HG02610 (cell line): ENCODE measurements around the gene ZMYND10.

Experiments
- ATAC-seq: cut with Tn5 transposase; IDR thresholded peaks from one replicate; pipeline ENCODE4 v1.9.1; 2021; ENCODE audit warnings: mild to moderate bottlenecking, moderate library complexity; ENCODE audit not compliant: unreplicated experiment

The ZMYND10 gene

DNA sequence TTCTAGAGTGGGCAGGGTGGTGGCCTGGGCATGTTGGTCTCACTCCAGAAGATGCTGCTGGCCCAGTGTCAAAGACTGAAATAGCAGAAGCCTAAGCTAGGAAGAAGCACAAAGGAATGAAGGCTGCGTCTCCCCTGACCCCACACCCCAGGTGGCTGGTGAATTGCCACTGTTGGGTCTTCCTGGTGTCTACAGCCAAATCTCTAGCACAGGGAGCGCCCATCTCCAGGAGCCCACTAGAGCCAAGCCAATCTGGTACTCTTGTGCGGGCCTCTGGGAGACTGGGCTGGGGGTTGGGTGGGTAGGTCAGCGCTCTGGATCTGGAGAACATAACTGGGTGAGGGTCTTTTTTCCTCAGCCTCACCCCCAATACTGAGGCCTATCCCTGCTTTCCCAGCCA is 18.4 kb downstream of the ZMYND10 start:
- no peak for ATAC-seq

DNA sequence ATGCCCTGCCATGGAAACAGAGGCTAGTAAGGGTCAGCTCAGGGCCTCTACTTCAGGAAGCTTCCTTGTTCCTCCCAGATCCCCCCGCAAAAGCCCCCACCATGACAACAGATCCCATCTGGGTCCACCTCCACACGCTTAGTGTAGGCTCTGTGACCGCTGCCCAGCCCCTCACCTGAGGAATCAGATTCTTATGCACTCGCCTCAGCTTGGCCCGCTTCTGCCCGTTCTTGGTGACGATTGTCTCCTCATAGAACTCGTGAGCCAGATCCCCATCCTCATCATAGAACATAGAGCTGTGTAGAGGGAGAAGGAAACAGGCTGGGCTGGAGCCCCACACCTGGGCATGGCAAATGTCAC is 19.4 kb downstream of the ZMYND10 start:
- no peak for ATAC-seq

DNA sequence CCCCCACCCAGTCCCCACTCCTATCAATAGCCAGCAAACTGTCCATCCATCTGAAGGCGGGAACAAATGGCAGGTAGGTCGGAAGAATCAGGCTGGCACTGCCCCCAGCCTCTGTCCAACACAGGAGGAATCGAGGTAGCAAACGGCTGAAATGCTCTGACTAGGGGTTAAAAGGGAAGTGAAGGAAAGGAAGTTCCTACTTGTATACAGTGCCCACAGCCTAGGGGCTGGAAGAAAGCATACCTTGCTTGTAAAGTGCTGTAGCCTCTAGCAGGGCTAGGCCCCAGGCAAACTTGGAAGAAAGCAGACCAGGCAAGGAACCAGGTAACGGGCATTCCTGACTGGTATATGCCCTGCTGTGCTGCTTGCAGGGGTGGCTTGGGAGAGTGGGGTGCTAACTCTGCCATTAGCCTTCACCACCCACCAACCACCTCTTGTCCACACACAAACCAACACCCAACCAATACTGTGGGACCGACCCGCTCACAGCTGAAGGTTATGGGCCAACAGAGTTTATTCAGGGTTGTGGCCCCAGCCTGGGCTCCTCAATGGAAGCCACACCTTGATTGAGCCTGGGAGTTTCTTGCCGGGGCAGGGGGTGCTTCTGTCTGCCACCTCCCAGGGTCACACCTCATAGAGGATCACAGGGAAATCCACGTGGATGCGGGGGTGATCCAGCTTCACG is 19.9 kb downstream of the ZMYND10 start:
- ATAC-seq, result no peak

DNA sequence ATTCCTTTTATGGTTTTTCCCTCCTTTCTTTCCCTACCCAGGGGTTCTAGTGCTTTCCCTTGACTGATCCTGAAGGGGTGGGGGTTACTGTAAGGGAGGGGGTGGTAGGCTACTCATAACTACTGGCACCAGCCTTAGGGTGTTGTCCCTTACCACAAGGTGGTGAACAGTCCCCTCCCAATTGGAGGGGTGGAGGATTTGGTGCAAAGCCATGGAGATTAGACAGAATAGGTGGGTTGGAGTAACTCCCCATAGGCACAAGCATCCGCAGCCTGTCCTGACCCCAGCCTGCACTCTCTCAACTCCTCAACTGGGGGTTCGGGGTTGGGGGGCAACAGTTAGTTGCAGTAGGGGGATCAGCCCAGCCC is 20.4 kb downstream of the ZMYND10 start:
- no peak for ATAC-seq

DNA sequence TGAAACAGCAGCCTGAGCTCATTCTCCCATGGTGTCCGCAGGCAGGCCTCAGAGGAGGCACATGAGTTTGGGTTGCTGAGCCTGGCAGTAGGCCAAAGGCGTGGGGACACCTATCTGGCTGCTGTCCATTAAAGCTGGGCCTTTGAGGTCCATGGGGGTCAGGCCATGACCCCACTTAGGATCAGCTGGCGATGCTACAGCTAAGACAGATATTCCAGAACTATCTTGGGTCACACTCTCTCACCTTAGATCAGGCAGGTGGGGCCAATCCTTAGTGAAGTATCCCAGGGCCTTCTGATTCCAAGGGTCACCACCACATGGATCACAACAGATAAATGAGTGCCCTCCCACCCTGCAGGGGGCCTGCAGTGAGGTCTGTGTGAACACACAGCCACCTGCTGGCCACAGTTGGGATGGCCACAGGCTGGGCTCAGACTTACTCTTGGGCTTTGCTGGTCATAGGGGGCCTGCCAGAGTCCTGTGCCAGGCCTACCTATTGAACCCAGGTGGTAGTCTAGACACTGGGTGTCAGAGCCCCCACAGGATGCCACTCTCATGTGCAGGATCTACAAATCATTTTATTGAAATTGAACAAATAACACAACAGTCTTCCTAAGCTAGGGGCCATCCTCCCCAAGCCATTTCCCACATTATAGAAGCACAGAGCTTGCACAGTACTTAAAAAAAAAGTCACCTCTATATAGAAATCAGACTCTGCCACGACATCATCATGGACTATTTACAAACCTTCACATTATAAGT is 21.0 kb downstream of the ZMYND10 start:
- ATAC-seq, result peak; percentile 21

DNA sequence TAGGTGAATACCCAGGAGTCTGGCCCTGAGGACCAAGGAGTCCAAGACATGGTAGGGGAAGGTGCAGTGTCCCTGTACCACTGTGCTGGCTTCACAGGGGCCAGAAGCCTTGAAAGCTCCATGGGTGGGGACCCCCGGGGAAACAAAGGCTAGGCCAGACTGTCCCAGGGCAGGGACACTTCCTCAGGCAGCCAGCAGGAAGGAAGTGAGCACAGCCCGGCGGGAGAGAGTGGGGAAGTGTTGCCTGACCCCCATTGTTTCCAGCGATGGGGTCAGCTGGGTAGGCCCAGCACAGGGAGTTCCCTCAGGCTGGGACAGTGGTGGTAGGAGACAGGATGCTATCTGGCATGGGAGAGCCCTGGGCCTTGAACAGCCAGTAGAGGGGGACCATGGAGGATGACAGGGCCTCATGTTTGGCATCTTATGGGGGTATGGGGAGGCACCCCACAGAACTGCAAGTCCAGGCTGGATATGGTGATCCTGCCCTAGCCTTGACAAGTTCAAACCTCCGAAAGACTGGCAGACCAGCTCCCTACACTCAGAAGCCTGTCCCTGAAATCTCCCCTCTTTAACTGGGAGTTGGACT is 21.8 kb downstream of the ZMYND10 start:
- no peak for ATAC-seq

DNA sequence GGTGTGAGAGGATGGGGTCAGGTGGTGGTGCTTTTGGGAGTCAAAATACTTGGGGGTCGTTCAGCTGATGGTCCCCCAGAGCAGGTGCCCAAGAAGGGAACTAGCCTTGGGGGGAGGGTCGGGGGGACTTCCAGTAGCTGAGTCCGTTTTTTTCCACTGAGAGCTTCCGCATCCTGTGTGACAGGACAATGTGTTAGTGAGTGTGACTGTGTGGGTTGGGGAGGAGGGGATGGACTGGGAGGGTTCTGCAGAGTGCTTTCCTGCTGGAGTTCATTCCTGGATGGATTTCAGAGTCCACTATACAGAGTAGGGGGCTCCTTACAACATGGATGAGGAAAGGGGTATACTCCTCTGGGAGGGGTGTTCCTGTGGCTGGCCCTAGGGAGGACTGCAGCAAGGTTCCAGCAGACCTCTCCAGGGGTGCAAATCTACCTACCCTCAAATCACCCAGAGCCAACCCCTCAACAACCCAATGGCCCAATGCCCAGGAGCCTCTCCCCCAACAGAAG is 22.4 kb downstream of the ZMYND10 start:
- ATAC-seq, result no peak

DNA sequence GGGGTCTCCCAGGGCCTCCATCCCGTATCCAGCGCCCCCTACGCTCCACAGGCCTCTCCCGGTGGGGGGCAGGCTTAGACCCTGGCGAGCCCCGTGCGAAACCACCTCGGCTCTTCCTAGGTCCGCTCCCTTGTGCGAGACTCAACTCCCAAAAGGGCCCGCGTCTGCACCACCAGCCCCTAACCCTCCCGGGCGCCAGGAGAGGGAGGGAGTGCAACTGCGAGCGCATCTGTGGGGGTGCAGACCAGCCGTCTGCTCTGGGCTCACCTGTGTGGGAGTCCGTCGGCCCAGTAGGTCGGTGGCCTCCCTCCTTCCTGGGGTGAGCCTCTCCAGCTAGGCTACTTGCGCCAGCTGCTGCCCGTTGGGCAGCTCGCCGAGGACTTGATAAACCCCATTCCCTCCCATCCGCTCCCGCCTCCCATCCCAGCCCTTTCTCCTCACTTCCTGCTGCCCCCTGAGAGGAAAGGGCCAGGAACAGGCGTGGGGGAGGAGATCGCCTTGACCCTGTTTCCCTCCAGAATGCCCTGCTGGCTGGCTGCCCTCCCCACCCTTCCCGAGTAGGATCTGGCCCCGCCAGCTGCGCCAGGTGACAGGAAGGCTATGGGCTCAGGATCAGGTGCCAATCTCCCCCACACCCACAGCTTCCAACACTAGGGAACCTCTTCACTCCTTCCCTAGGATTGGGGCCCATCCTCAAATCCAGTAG is 23.0 kb downstream of the ZMYND10 start, which contains the start of gene HYAL2:
Gene HYAL2, minus strand, starts transcription at position 360 of the 706 bp plus-strand sequence. CDS start 2,256 bp downstream, outside the sequence.
- ATAC-seq, result no peak

DNA sequence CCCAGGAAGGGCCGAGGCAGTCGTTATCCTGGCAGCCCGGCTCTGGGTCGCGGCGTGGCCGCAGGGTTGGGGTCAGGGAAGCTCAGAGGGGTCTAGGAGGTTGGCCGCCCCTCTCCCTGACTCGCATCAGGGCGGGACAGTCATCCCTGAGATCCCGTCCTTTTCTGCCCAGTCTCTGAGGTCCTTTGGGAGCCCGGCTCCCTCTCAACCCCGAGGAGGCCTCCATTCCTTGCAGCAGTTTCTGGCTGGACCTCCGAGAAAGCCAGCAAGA is 23.5 kb downstream of the ZMYND10 start:
- ATAC-seq, result no peak

DNA sequence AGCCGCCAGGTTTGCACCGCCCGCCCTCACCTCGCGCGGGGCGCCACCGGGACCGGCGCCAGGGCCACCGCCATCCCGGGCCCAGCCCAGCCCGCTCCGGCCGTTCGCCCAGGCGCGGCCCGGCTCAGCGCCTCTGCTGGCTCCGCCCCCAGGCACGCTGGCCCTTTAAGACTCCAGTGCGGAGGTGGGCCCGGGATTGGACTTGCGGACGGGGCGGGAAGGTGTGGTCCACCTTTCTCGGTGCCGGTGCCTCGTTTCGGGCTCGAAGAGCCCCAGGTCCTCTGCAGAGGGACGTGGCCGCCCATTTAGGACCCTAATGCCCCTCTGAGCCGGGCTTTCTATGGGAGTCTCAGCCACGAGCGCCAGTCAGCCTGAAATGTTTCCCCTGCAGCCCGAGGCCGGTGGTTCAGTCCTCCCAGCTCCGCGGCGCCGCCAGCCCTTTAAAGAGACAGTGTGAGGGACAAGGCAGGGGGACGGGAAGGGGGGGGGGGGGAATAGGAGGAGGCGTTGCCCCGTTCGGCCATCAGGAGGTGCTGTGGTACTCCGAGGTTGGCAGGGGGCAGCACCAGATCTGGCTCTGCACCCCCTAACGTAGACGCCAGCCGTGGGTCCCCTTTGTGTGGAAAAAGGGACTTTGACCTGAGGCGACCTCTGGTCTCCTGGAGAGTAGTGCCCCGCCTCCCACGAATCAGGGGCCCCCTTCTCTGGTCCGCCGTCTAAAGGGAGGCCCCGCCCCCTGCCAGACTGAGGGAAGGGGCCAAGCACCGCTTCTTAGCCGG is 24.0 kb downstream of the ZMYND10 start:
- ATAC-seq, result peak; percentile 80

DNA sequence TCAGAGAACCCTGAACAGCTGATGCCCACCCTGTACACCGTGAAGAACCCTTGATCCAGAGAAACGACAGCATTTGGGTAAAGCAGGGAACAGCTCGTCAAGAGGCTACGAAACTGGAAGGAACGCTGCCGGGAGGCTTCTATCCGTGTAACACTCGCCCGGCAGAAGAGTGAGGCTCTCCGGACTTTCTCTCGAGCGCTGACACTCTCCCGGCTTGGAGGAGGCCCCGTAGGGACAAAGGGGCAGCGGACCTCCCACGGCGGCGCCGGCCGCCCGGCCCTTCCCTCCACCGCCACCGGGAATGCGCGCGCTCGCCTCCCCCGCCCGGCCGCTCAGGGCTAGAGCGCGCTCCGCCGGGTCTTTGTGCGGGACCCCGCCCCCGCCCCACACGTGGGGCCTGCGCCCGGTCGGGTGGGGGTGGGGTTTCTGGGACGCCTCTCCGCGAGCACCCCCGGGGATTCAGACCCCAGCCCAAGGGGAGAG is 24.6 kb downstream of the ZMYND10 start:
- peak; percentile 42 for ATAC-seq

DNA sequence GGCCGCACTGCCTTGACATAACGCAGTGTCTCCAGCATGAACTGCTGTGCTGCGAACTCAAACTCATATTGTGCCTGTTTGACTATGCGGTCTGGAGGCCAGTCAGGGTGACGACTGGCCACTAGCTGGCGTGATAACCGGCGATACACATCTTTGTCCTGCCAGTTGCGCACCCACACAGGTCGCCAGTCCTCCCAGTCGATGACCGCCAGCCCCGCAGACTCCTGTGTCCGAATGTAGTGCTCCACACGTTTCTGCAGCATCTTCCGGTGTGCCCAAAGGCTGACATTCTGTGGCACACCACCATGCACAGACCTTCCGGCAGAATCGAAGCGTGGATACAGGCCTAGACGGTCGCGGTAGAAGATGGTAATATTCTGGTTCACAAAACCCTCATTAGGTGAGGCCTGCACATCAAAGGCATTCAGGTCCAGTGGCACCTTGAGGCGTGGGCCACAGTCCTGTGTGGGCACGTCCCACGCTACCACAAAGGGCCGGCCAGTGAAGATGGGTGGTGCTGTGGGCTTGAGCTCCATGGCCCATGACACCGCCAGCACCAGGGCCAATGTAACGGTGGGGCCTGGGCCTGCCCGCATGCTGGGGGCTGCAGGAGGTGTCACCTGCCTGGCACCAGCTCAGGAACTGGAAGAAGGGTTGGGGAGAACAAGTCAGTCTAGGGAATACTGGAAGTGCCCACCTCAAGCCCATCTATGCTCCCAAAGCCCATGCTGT is 25.5 kb downstream of the ZMYND10 start:
- no peak for ATAC-seq

DNA sequence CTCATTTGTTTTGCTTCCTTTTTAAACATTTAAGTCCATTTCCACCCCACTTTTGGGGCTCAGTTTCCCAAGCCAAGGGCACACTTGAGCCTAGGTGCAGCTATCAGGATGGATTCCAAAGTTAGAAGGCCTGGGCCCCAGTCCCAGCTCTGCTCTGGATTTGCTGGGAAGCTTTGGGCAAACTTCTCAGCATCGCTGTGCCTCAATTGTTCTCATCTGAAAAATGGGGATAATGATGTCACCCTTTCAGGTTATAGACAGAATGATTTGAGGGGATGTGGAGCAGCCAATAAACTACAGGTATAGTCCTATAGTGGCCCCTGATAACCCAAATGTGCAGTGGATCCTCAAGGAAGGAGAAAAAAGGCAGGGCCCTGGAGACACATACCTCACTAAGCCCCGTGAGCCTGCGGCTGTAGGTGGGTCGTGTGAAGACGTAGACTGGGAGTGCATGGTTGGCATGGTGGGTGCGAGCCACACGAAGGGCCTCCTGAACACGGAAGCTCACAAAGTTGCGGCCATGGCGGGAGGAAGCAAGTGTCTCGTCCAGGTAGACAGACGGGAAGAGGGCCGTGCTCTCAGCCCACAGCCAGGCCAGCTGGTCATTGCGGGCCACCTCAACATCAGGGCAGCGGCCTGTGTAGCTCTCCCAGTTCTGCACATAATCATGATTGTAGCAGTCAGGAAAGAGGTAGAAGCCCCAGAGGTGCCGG is 26.2 kb downstream of the ZMYND10 start:
- no peak for ATAC-seq

DNA sequence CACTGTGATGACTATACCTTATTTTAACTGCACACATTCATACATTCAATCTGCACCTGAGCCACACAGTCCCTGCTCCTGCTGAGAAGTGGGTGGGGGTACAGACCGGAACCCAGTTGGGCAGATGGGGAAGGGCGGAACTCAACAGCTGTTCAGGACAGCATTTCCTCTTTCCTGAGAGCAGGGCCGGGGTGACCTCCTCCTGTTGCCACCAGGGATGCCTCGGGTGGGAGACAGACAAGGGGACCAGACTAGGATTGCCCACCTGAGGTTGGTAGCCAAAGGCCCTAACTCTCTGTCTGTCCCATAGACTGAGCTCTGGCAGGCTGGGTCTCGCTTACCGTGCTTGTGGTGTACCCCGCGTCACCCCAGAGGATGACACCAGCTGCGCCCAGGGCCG is 26.9 kb downstream of the ZMYND10 start:
- no peak for ATAC-seq

DNA sequence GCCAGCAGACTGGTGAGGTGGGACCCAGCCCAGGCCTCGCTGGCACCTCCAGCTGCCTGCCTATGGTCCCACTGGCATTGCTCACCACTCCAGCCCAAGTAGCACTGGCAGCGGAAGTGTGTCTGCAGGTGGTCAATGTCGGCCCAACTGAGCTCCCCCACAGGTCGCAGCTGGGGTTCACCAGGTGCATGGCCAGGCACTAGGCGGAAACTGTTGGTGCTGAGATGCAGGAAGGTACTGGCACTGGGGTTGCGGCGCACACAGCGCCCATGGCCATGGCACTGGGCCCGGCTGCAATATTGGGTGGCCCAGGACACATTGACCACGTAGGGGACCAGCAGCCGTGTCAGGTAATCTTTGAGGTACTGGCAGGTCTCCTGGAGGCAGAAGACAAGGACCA is 27.4 kb downstream of the ZMYND10 start:
- no peak for ATAC-seq

DNA sequence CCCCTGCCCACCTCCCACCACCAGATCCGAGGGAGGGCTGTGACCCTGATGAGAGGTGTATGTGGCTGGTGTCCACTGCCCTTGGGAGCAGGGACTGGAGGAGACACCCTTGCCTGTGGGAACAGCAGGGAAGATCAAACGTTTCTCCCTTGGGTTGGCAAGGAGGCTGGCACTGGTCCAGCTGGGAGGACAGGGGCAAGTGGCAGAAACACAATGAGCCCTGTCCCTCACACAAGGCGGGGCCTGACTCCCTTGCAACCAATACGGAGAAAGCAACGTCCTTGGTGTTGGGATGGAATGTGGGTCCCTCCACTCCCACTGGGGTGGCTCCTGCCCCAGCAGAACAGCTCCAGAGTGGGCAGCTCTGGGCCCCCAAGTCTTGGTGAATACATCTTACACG is 28.2 kb downstream of the ZMYND10 start:
- ATAC-seq, result no peak

DNA sequence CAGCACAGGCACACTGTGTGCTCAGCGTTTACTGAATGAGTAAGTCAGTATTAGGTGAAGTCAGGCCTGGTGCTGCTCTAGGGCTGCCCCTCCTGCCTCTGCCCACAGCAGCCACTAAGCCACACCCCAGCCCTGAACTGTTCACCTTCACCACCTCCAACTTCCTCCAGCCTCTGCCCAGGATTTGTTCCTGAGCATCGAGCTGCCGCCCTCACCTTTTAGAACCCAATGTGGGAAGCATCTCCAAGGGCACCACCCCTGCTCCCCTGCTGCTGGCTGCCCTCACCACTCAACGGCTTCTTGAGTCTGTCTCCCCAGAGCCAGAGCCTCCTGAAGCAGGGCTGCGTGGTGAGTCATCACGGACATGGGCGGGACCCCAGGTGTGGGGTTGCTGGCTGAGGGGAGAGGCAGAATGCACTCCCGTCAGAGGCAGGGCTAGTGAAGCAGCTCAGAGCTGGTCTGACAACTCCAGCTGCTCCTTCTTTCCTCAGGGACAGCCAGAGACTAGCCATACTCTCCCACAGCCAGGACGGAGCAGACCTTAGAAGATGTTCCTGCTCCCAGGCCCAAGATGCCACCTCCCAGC is 28.8 kb downstream of the ZMYND10 start:
- ATAC-seq, result no peak

DNA sequence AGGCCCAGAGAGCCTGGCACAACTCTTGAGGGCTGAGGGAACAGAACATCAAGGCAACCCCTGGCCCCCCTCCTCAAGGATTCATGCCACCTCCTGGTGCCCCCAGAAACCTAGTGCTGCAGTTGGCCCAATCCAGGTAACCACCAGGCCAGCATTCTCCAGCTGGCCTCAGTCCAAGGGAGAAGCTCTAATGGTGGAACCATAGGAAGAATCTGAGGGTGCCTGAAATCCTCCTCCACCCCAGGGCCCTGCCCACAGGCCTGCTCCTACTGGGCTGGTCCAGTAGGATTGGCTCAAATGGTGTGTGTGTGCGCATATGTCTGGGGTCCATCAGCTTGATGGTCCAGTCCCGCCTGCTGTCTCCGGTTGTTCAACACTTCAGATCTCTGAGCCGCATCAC is 30.7 kb downstream of the ZMYND10 start:
- no peak for ATAC-seq

DNA sequence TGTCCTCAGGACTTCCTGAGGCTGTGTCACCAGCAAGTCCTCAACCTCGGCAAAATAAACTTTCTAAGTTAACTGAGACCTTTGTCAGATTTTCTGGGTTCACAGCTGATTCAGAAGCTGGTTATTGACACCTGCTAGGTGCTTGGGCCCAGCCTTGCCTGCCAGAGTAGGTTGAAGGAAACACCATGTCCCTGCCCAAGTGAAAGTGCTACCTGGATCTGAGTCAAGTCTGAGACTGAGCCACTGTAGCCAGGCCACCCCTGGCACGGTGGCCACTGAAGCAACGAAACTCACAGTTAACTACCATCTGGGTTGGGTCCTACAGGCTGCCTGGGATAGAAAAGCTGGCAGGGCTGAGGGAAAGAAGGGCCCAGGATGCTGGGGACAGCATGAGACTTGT is 31.2 kb downstream of the ZMYND10 start:
- ATAC-seq, result no peak
